GM12878 (cell line): Measurements from ENCODE around the gene TOR1AIP1. TPM values are rescaled to one million over a fixed set of nuclear protein-coding genes. Genes with fewer than 3 reads are reported as not detected.
A peak's percentile ranks its signal among the peaks of the same experiment; 100 is the strongest.

ENCODE experiments used
- ATAC-seq: fragments of 200-7000 bp; cut with Tn5 transposase; 3 replicates; pipeline ENCODE4 v1.9.1; 2020; ENCODE audit warnings: mild to moderate bottlenecking, moderate library complexity
- BruUV-seq: library from RNA; stranded (reverse); fragments of 400-500 nt; replicated peaks from 2 replicates; lab custom pipeline; 2021; lab: Mats Ljungman, UMichigan
- CTCF ChIA-PET: fragments of 300-600 bp; sonication (Branson Sonifier 250); formaldehyde crosslinking; extraction: SDS; loops from one replicate; lab custom pipeline; 2021; ENCODE audit warnings: inconsistent platforms; lab: Yijun Ruan, JAX
- POLR2A ChIA-PET: fragments of 350-600 bp; formaldehyde crosslinking; extraction: SDS; loops from one replicate; lab custom pipeline; 2021; ENCODE audit warnings: inconsistent platforms; lab: Charles Lee
- RAD21 ChIA-PET: fragments of 300-600 bp; sonication (Branson Sonifier 250); formaldehyde crosslinking; loops from one replicate; lab custom pipeline; 2023; ENCODE audit warnings: antibody characterized with exemption; ENCODE audit not compliant: unreplicated experiment; lab: Charles Lee
- SMC1A ChIA-PET: fragments of 300-600 bp; sonication (Branson Sonifier 250); formaldehyde crosslinking; loops from one replicate; lab custom pipeline; 2023; ENCODE audit not compliant: unreplicated experiment, uncharacterized antibody; lab: Charles Lee
- DNase-seq: peaks from one replicate; pipeline ENCODE4 v3.0.0-alpha.2; 2011; ENCODE audit warnings: low read depth, low spot score
- FAIRE-seq: peaks from 3 replicates; lab custom pipeline; 2011; peaks lifted over from hg19 to GRCh38; lab: Jason Lieb, UNC
- H2AFZ ChIP-seq: 2 replicates; pipeline ENCODE4 v1.6.0; 2011; ENCODE audit warnings: low read depth, low read length, control low read depth; ENCODE audit not compliant: control insufficient read depth
- H3K27ac ChIP-seq: 2 replicates; pipeline ENCODE4 v1.5.1; 2011; ENCODE audit warnings: control low read depth; ENCODE audit not compliant: control insufficient read depth, insufficient read depth
- H3K27me3 ChIP-seq, 2 experiments: replicated peaks in 1 of 2; 2 replicates each; pipeline versions ENCODE4 v1.6.0 to v1.6.1; 2011; ENCODE audit warnings: low read length in 1 of 2; ENCODE audit not compliant: control insufficient read depth in 2 of 2, insufficient read depth in 2 of 2
- H3K36me3 ChIP-seq, 2 experiments: 2 replicates each; pipeline ENCODE4 v1.5.1; 2011; ENCODE audit warnings: low read length in 1 of 2; ENCODE audit not compliant: control insufficient read depth in 2 of 2, insufficient read depth in 2 of 2
- H3K4me1 ChIP-seq: 2 replicates; pipeline ENCODE4 v1.6.1; 2011; ENCODE audit warnings: mild to moderate bottlenecking, low read length, moderate library complexity, mixed read lengths; ENCODE audit not compliant: control insufficient read depth, insufficient read depth
- H3K4me2 ChIP-seq: 2 replicates; pipeline ENCODE4 v1.6.0; 2011; ENCODE audit warnings: control low read depth; ENCODE audit not compliant: control insufficient read depth, insufficient read depth
- H3K4me3 ChIP-seq: fragments of 200-600 bp; sonication (generic); 2 replicates; pipeline ENCODE4 v1.5.1; 2016
- H3K79me2 ChIP-seq: 2 replicates; pipeline ENCODE4 v1.6.0; 2011; ENCODE audit warnings: low read length; ENCODE audit not compliant: control insufficient read depth, insufficient read depth
- H3K9ac ChIP-seq: 2 replicates; pipeline ENCODE4 v1.8.0; 2011; ENCODE audit warnings: low read length, control low read depth, mixed read lengths; ENCODE audit not compliant: control insufficient read depth, insufficient read depth
- H3K9me3 ChIP-seq: replicated peaks from 3 replicates; pipeline ENCODE4 v1.5.1; 2011; ENCODE audit warnings: mild to moderate bottlenecking, low read length; ENCODE audit not compliant: control insufficient read depth, insufficient read depth
- H4K20me1 ChIP-seq: 2 replicates; pipeline ENCODE4 v1.6.0; 2011; ENCODE audit not compliant: control insufficient read depth, insufficient read depth
- EGR1 ChIP-seq, 2 experiments: IDR thresholded peaks; 1 replicate in 1 of 2; 2 replicates in 1 of 2; pipeline ENCODE4 v1.6.1; 2011 to 2012; ENCODE audit warnings: low read depth in 2 of 2, low read length in 2 of 2, borderline replicate concordance in 1 of 2, mild to moderate bottlenecking in 1 of 2, moderate library complexity in 1 of 2
- EZH2 ChIP-seq: IDR thresholded peaks from 2 replicates; pipeline ENCODE4 v1.6.1; 2012; ENCODE audit warnings: low read depth, mild to moderate bottlenecking, control low read depth, inconsistent platforms, low read length, borderline replicate concordance; ENCODE audit not compliant: control insufficient read depth
- MTA2 ChIP-seq: fragments of 450-650 bp; IDR thresholded peaks from 2 replicates; pipeline ENCODE4 v1.6.1; 2016; ENCODE audit warnings: low read depth, mild to moderate bottlenecking, moderate library complexity
- MYB ChIP-seq: fragments of 150-350 bp; IDR thresholded peaks from 2 replicates; pipeline ENCODE4 v1.6.1; 2014; ENCODE audit warnings: mild to moderate bottlenecking, low read depth, low read length, borderline replicate concordance
- MYC ChIP-seq: IDR thresholded peaks from 2 replicates; pipeline ENCODE4 v1.6.1; 2011; ENCODE audit warnings: mild to moderate bottlenecking, low read length, moderate library complexity, inconsistent platforms; ENCODE audit not compliant: insufficient read depth, insufficient replicate concordance, insufficient read length, severe bottlenecking
- NFYB ChIP-seq: IDR thresholded peaks from 2 replicates; pipeline ENCODE4 v1.6.1; 2011; ENCODE audit warnings: low read depth, mild to moderate bottlenecking, low read length, improper control_type of control experiment, moderate library complexity; ENCODE audit not compliant: insufficient read depth
- SMAD5 ChIP-seq: IDR thresholded peaks from 2 replicates; pipeline ENCODE4 v1.6.1; 2016; ENCODE audit warnings: antibody characterized with exemption, low read depth
- SMARCA5 ChIP-seq: fragments of 450-650 bp; IDR thresholded peaks from 2 replicates; pipeline ENCODE4 v1.6.1; 2017; ENCODE audit warnings: mild to moderate bottlenecking
- WRNIP1 ChIP-seq: IDR thresholded peaks from 2 replicates; pipeline ENCODE4 v1.6.1; 2011; ENCODE audit warnings: low read depth, low read length, improper control_type of control experiment, borderline replicate concordance
- ZBED1 ChIP-seq: IDR thresholded peaks from 2 replicates; pipeline ENCODE4 v1.6.1; 2016; ENCODE audit warnings: borderline replicate concordance
- ZNF207 ChIP-seq: fragments of 450-650 bp; IDR thresholded peaks from 2 replicates; pipeline ENCODE4 v1.6.1; 2014; ENCODE audit warnings: antibody characterized with exemption, mild to moderate bottlenecking, borderline replicate concordance
- ZSCAN29 ChIP-seq: fragments of 450-650 bp; IDR thresholded peaks from 2 replicates; pipeline ENCODE4 v1.6.1; 2017; ENCODE audit warnings: mild to moderate bottlenecking, moderate library complexity
- WGBS: methylation state at CpG from one replicate; pipeline ENCODE4 v1.1.6; 2016; ENCODE audit warnings: low lambda C conversion rate; ENCODE audit not compliant: insufficient replicate concordance, insufficient coverage; ENCODE audit errors: missing lambda C conversion rate; 5-methylcytosine and 5-hydroxymethylcytosine counted together
- in situ Hi-C: fragments of 300-500 bp; cut with MboI; formaldehyde crosslinking; loops from 9 replicates; pipeline ENCODE4 v1.14.3; 2018; ENCODE audit warnings: mixed read lengths
- intact Hi-C: fragments of 100-400 bp; cut with micrococcal nuclease; formaldehyde crosslinking; loops from one replicate; pipeline ENCODE4 v1.14.2; 2022; ENCODE audit not compliant: unreplicated experiment
- polyA plus RNA-seq, 11 experiments: library from polyadenylated mRNA; depleted of rRNA in 4 of 11; unstranded in 6 of 11; stranded (reverse) in 5 of 11; fragments of >200 nt; fragmentation: Nextera tagmentation in 4 of 11; fragmentation: Illumina TruSeq in 1 of 11; extraction: Ambion mirVana in 4 of 11; extraction: Trizol in 1 of 11; gene quantifications; 1 replicate in 1 of 11; 2 replicates in 10 of 11; pipeline versions ENCODE4 v1.2.1 to v1.2.3, GENCODE V29; 2011 to 2016; ENCODE audit warnings: inconsistent platforms in 2 of 11, missing spikeins in 2 of 11, low read depth in 1 of 11
- total RNA-seq, 4 experiments: library from RNA; depleted of rRNA in 3 of 4; stranded (reverse); fragments of >200 nt in 3 of 4; fragmentation: Illumina TruSeq in 1 of 4; extraction: Trizol in 1 of 4; gene quantifications; 2 replicates each; pipeline versions ENCODE4 v1.2.1 to v1.2.3, GENCODE V29; 2013 to 2021
- TF ChIP-seq, protein P1 (sequence below): fragments of 450-650 bp; IDR thresholded peaks from 2 replicates; pipeline ENCODE4 v1.6.1; 2016; ENCODE audit warnings: mild to moderate bottlenecking, moderate library complexity, borderline replicate concordance
- TF ChIP-seq, protein P2 (sequence below): fragments of 450-650 bp; IDR thresholded peaks from 2 replicates; pipeline ENCODE4 v1.6.1; 2014; ENCODE audit warnings: mild to moderate bottlenecking
- TF ChIP-seq, protein P3 (sequence below): IDR thresholded peaks from 2 replicates; pipeline ENCODE4 v1.6.1; 2011; ENCODE audit warnings: borderline replicate concordance, low read depth, mild to moderate bottlenecking, moderate library complexity, low read length; ENCODE audit not compliant: insufficient read depth, poor library complexity, severe bottlenecking

The TOR1AIP1 gene
- total and polyA plus RNA-seq, 10 of the 15 experiments (the other 5 are each of a cell fraction or from before 2014, with no cell fraction given) = 14.8 to 36.0 (median 25.8) TPM

DNA sequence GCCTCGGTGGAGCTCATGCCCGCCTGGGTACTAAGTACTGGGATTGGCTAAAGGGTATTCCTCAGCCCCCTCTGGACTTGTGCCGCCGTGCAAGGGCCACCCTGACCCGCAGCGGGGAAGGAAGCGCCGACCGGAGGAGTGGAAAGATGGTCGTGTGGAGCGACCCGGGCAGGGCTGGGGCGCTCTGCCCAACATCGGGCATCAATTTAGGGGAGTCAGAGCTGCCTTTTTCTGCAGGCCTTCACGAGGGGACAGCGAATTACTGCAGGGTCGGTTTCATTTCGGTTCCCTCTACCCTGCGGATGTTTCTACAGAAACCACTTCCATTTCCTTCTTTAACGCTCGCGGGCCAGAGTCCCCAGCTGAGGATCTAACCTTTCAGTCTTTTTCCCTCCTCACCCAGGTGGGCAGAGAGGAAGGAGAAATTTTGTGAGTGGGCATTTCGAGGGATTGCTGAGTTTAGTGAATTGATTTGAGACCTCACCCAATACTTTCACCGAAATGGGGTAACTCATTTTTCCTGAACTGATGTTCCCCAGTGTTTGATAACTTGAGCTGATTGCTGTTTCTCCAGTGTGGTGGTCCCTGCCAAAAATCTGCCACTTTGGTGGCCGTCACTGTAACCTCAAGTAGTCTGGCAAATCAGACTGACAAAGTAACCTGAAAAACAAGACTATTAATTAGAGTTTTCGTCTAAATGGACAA lies 1.1 kb downstream of the TOR1AIP1 start:
- FAIRE-seq = no peak
- intact Hi-C loops (loop anchor here (2.0 to 5.0 kb wide), 2 partner anchors 120 to 274 kb away; no protein-coding TSS in a partner anchor), in situ Hi-C loops (loop anchor here (5.0 kb wide), 1 partner anchor 69 kb away; the partner anchor contains the start of gene CEP350)
- RAD21 ChIA-PET = interaction anchor here (1.0 to 1.7 kb wide), 3 partner anchors 15 to 271 kb away, joined by 3 to 5 read pairs (median 4); partner anchors contain the start of genes CEP350 and QSOX1
- CTCF ChIA-PET = interaction anchor here (0.5 to 2.0 kb wide), 6 partner anchors 13 to 1416 kb away, joined by 3 to 7 read pairs (median 3); no protein-coding TSS in a partner anchor
- Histone ChIP-seq H4K20me1 (no peaks in the 10 kb centered on the region), H3K9me3 (no peaks in the 10 kb centered on the region), H3K9ac (peak overlapping the region; percentile 90), H2AFZ (peak overlapping the region; percentile 73), H3K79me2 (peaks cover 40% of the 10 kb centered on the region), H3K36me3 (no peaks in the 10 kb centered on the region; a peak in 1 of 4 replicates), H3K4me1 (peaks cover 8% of the 10 kb centered on the region; the same call in 1 of the 2 replicates), H3K4me2 (peak overlapping the region; percentile 61), H3K4me3 (peak overlapping the region; percentile 93), H3K27ac (peak overlapping the region; percentile 96), H3K27me3 (no peaks in the 10 kb centered on the region)
- SMC1A ChIA-PET = interaction anchor here (0.6 to 2.2 kb wide), 14 partner anchors 9 to 270 kb away, joined by 3 to 6 read pairs (median 4); partner anchors contain the start of gene CEP350
- DNase-seq = no peak
- under 1% methylated on average over 26 of the region's 26 CpGs for WGBS
- peak; percentile 40; the same call in 2 of the 3 replicates for ATAC-seq
- POLR2A ChIA-PET = interaction anchor here (0.5 to 2.3 kb wide), 10 partner anchors 9 to 616 kb away, joined by 3 to 15 read pairs (median 4); partner anchors contain the start of genes CEP350 and QSOX1
- BruUV-seq = no TSS peak
- no peak for TF ChIP-seq NFYB
- TF ChIP-seq, protein P1, sequence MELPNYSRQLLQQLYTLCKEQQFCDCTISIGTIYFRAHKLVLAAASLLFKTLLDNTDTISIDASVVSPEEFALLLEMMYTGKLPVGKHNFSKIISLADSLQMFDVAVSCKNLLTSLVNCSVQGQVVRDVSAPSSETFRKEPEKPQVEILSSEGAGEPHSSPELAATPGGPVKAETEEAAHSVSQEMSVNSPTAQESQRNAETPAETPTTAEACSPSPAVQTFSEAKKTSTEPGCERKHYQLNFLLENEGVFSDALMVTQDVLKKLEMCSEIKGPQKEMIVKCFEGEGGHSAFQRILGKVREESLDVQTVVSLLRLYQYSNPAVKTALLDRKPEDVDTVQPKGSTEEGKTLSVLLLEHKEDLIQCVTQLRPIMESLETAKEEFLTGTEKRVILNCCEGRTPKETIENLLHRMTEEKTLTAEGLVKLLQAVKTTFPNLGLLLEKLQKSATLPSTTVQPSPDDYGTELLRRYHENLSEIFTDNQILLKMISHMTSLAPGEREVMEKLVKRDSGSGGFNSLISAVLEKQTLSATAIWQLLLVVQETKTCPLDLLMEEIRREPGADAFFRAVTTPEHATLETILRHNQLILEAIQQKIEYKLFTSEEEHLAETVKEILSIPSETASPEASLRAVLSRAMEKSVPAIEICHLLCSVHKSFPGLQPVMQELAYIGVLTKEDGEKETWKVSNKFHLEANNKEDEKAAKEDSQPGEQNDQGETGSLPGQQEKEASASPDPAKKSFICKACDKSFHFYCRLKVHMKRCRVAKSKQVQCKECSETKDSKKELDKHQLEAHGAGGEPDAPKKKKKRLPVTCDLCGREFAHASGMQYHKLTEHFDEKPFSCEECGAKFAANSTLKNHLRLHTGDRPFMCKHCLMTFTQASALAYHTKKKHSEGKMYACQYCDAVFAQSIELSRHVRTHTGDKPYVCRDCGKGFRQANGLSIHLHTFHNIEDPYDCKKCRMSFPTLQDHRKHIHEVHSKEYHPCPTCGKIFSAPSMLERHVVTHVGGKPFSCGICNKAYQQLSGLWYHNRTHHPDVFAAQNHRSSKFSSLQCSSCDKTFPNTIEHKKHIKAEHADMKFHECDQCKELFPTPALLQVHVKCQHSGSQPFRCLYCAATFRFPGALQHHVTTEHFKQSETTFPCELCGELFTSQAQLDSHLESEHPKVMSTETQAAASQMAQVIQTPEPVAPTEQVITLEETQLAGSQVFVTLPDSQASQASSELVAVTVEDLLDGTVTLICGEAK = no peak
- no peak for TF ChIP-seq ZSCAN29
- no peak for TF ChIP-seq MYB
- TF ChIP-seq EGR1 (IDR thresholded peaks at IDR 0.05; ENCODE audit: borderline replicate concordance in 1 of 2, low read depth in 2 of 2, low read length in 2 of 2) = peak in 1 of 2 experiments; percentile 77; a peak in 2 of 3 replicates
- TF ChIP-seq ZBED1 = no peak
- TF ChIP-seq MYC = no peak
- TF ChIP-seq ZNF207 = no peak
- TF ChIP-seq, protein P2, sequence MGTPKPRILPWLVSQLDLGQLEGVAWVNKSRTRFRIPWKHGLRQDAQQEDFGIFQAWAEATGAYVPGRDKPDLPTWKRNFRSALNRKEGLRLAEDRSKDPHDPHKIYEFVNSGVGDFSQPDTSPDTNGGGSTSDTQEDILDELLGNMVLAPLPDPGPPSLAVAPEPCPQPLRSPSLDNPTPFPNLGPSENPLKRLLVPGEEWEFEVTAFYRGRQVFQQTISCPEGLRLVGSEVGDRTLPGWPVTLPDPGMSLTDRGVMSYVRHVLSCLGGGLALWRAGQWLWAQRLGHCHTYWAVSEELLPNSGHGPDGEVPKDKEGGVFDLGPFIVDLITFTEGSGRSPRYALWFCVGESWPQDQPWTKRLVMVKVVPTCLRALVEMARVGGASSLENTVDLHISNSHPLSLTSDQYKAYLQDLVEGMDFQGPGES = no peak
- TF ChIP-seq MTA2 = no peak
- TF ChIP-seq WRNIP1 = no peak
- TF ChIP-seq SMARCA5 = no peak
- TF ChIP-seq, protein P3, sequence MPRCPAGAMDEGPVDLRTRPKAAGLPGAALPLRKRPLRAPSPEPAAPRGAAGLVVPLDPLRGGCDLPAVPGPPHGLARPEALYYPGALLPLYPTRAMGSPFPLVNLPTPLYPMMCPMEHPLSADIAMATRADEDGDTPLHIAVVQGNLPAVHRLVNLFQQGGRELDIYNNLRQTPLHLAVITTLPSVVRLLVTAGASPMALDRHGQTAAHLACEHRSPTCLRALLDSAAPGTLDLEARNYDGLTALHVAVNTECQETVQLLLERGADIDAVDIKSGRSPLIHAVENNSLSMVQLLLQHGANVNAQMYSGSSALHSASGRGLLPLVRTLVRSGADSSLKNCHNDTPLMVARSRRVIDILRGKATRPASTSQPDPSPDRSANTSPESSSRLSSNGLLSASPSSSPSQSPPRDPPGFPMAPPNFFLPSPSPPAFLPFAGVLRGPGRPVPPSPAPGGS = no peak
- no peak for TF ChIP-seq EZH2
- TF ChIP-seq SMAD5 = no peak
